ENCODE data around the gene MTNR1B. TPM values are rescaled to one million over a fixed set of nuclear protein-coding genes. Genes with fewer than 3 reads are reported as not detected.

Gene MTNR1B
- polyA plus RNA-seq, 1 of the 3 experiments (the other 2 are of a cell fraction), result not detected

DNA sequence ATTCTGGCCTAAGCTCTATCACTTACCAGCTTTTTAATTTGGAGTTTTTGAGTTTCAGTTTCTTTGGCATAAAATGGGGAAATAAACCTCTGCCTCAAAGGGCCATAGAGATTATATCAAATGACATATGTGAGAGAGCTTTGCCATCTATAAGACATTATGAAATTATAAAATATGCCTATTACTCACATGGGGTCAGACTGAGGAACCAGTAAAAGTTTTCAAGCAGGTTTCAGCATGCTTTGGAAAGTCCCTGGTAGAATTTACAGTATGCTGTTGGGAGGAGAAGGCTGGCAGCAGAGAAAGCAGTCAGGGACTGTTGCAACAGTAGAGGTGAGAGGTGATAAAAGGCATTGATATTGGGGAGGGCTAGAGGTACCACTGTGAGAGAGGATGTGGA lies 13.6 kb upstream of the MTNR1B start:
- no peaks in the 10 kb centered on the region for H3K79me2 ChIP-seq (ENCODE audit: insufficient read depth)
- POLR2A ChIA-PET, result interaction anchor here (0.7 kb wide), 1 partner anchor 167 kb away, joined by 3 read pairs; no protein-coding TSS in a partner anchor
- CTCF ChIA-PET, result interaction anchor here (1.1 to 4.3 kb wide), 2 partner anchors 14 to 270 kb away, joined by 3 to 20 read pairs; no protein-coding TSS in a partner anchor

More for the DNA sequence above, 13.6 kb upstream of the MTNR1B start:
- H3K9ac ChIP-seq, result no peak overlapping the region
- TF ChIP-seq GABPA (IDR thresholded peaks at IDR 0.05; ENCODE audit: low read depth) (no peak), FOXJ3 (CRISPR knock-in tag; IDR thresholded peaks at IDR 0.05) (no peak), MXI1 (IDR thresholded peaks at IDR 0.05; ENCODE audit: low read depth, low read length) (no peak), CHD2 (IDR thresholded peaks at IDR 0.05; ENCODE audit: low read length, partially characterized antibody) (no peak), GATA2 (CRISPR knock-in tag; IDR thresholded peaks at IDR 0.05) (no peak), JUND (IDR thresholded peaks at IDR 0.05) (no peak), FOSL2 (IDR thresholded peaks at IDR 0.05; ENCODE audit: borderline replicate concordance, low read depth) (no peak), SMC3 (IDR thresholded peaks at IDR 0.05; ENCODE audit: low read depth, low read length) (no peak), RCOR1 (IDR thresholded peaks at IDR 0.05; ENCODE audit: low read length) (no peak), EZH2phosphoT487 (IDR thresholded peaks at IDR 0.05; ENCODE audit: borderline replicate concordance, low read depth) (no peak)
- TF ChIP-seq, protein P1, sequence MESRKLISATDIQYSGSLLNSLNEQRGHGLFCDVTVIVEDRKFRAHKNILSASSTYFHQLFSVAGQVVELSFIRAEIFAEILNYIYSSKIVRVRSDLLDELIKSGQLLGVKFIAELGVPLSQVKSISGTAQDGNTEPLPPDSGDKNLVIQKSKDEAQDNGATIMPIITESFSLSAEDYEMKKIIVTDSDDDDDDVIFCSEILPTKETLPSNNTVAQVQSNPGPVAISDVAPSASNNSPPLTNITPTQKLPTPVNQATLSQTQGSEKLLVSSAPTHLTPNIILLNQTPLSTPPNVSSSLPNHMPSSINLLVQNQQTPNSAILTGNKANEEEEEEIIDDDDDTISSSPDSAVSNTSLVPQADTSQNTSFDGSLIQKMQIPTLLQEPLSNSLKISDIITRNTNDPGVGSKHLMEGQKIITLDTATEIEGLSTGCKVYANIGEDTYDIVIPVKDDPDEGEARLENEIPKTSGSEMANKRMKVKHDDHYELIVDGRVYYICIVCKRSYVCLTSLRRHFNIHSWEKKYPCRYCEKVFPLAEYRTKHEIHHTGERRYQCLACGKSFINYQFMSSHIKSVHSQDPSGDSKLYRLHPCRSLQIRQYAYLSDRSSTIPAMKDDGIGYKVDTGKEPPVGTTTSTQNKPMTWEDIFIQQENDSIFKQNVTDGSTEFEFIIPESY (IDR thresholded peaks at IDR 0.05; ENCODE audit: borderline replicate concordance, low read depth), result no peak
- TF ChIP-seq, protein P2, sequence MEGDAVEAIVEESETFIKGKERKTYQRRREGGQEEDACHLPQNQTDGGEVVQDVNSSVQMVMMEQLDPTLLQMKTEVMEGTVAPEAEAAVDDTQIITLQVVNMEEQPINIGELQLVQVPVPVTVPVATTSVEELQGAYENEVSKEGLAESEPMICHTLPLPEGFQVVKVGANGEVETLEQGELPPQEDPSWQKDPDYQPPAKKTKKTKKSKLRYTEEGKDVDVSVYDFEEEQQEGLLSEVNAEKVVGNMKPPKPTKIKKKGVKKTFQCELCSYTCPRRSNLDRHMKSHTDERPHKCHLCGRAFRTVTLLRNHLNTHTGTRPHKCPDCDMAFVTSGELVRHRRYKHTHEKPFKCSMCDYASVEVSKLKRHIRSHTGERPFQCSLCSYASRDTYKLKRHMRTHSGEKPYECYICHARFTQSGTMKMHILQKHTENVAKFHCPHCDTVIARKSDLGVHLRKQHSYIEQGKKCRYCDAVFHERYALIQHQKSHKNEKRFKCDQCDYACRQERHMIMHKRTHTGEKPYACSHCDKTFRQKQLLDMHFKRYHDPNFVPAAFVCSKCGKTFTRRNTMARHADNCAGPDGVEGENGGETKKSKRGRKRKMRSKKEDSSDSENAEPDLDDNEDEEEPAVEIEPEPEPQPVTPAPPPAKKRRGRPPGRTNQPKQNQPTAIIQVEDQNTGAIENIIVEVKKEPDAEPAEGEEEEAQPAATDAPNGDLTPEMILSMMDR (IDR thresholded peaks at IDR 0.05), result no peak
- TF ChIP-seq, protein P3, sequence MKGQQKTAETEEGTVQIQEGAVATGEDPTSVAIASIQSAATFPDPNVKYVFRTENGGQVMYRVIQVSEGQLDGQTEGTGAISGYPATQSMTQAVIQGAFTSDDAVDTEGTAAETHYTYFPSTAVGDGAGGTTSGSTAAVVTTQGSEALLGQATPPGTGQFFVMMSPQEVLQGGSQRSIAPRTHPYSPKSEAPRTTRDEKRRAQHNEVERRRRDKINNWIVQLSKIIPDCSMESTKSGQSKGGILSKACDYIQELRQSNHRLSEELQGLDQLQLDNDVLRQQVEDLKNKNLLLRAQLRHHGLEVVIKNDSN (IDR thresholded peaks at IDR 0.05; ENCODE audit: borderline replicate concordance, low read depth), result no peak
- TF ChIP-seq, protein P4, sequence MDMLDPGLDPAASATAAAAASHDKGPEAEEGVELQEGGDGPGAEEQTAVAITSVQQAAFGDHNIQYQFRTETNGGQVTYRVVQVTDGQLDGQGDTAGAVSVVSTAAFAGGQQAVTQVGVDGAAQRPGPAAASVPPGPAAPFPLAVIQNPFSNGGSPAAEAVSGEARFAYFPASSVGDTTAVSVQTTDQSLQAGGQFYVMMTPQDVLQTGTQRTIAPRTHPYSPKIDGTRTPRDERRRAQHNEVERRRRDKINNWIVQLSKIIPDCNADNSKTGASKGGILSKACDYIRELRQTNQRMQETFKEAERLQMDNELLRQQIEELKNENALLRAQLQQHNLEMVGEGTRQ (IDR thresholded peaks at IDR 0.05; ENCODE audit: borderline replicate concordance, low read depth, low read length), result no peak
- H3K9me2 ChIP-seq, result no peaks in the 10 kb centered on the region
- H3K4me1 ChIP-seq (ENCODE audit: control insufficient read depth in 1 of 2, insufficient read depth in 2 of 2, low read depth in 1 of 2, low read length in 1 of 2), result no peaks in the 10 kb centered on the region
- no peaks in the 10 kb centered on the region for H3F3A ChIP-seq (replicated peaks; ENCODE audit: insufficient read depth)
- no peak overlapping the region for H2AFZ ChIP-seq (ENCODE audit: low read depth)
- H3K27ac ChIP-seq (ENCODE audit: low read depth in 2 of 2, low read length in 1 of 2), result no peak overlapping the region
- H3K36me3 ChIP-seq (replicated peaks in 1 of 2; ENCODE audit: control insufficient read depth in 1 of 2, insufficient read depth in 2 of 2, low read length in 1 of 2), result no peaks in the 10 kb centered on the region
- no peak overlapping the region for H3K4me2 ChIP-seq
- H3K27me3 ChIP-seq (ENCODE audit: insufficient read depth), result no peaks in the 10 kb centered on the region
- H3K4me3 ChIP-seq (ENCODE audit: low read depth in 2 of 2, low read length in 1 of 2), result no peak overlapping the region
- H4K20me1 ChIP-seq (ENCODE audit: insufficient read depth), result no peaks in the 10 kb centered on the region
- DNase-seq, result no peak
- H3K9me3 ChIP-seq, result no peaks in the 10 kb centered on the region

Data from SK-N-SH (cell line).